NCI-H510A (cell line): ENCODE measurements around the gene ADARB2.
"Not testable (repeated sequence)": the region's sequence is repeated elsewhere in the genome, so short reads cannot be mapped to it uniquely, and the experiment has no call there.

Experiments
- DNase-seq: peaks from one replicate; lab custom pipeline; 2025; lab: John Stamatoyannopoulos, UW

ADARB2 gene

GRCh38 chr10:1546431-1547110 is 190.8 kb downstream of the ADARB2 start:
- no peak for DNase-seq

DNA sequence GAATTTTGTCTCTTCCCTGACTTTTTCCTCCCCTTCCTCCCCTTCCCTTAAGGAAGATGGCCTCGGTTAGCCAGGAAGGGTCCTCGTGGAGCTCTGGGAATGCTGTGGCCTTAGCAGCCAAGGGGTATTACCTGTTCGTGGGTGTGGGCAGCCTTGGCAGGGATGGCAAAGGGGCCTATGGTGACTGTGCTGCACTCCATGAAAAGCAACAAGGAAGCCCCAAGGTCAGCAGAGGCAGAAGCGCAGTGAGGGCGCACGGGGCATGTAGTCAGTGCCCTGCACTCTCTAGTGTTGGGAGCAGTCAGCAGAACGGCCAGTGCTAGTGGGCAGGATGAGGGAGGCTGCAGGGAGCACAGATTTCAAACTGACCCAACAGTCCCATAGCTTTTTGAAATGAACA is 191.8 kb downstream of the ADARB2 start:
- no peak for DNase-seq

GRCh38 chr10:1544929-1545328 is 192.4 kb downstream of the ADARB2 start:
- peak; percentile 68 for DNase-seq

DNA sequence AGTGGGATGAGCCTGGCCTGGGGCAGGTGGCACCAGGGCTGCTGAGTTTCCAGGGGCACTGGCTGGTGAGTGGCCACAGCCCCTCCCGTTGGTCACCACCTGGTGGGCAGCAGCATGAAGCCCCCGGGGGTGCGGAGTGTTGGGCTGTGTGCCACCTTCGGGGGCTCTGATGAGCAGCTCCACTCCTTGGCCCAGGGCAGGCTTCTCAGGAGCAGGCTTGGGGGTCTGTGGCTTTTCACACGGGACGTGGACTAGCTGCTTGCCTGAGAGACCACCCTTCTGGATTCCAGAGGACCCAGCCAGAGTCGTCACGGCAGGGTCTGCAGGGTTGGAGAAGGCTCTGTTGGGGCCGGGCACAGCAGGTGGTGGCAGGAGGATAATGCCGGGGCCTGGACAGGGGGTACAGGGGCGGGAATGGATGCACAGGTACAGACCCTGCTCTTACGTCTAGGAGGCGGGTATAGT is 193.1 kb downstream of the ADARB2 start:
- no peak for DNase-seq

DNA sequence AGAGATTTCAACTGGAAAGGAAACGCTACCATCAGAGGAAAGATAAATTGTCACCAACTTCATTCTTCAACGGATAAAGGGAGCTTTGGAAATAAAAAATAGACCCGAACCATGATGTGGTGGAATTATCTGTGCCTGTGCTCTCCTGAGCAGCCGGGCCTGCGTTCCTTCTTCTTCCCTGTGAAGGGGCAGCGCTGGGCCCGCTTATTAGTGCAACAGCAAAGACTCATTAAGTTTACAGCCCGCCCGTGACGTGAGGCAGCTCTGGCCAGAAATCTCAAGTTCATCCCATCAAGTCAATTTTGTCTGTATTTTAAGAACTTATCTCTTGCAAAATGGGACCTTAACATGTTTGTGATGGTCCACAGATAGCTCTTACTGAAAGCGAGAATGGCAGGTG is 193.7 kb downstream of the ADARB2 start:
- no peak for DNase-seq

DNA sequence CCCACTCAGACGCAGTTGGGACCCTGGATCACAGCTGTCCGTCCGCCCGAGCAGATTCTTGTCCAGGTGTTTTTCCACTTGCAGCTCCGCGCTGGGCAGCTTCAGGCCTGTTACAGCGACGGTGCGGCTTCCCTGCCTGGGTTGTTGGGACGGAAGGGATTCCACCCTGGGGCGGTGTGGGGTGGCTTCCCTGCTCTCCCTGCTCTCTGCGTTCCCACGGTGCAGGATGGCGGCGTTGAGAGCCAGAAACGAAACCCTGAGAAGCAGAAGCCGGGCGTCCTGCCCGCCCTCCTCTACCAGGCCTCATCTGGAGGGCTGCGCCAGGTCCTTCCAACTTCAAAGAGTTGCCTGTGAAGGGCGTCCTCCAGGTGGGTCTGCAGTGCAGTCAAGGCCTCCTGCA is 194.4 kb downstream of the ADARB2 start:
- DNase-seq, result no peak

DNA sequence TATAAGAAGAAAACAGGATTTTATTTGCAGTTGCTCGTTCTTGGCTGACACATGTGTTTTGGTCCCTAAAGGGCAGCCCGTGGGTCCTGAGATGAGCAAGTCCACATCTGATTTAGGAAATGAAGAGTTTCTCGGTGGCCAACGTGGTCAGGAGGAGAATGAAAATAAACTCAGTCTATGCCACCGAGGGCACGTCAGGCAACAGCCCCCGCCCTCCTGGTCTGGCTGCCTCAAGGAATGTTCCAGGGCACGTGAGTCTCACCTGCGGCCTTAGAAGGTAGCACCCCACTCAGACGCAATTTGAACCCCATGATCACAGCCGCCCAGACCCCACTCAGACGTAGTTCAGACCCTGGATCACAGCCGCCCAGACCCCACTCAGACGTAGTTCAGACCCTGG is 197.2 kb downstream of the ADARB2 start:
- DNase-seq, result no peak

DNA sequence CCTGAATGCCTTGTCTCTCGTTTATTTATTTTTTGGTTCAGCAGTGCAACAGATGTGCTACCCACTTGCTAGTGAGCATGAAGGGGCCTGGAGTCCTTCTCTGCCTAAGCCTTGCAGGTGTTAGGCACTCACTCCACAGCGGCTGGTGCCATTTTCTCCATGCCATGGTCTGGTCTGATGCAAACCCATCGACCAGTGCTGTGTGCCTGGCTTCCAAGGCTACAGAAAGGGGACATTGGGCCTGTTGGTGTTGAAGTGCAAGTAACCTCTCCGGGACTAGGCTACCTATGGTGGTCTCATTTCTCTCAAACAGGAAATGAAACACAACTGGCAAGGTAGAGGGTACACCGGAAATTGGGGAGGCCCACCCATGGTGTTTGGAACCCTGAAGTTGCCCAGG is 198.1 kb downstream of the ADARB2 start:
- no peak for DNase-seq

- no peak for DNase-seq
These were observed 198.7 kb downstream of the ADARB2 start for GRCh38 chr10:1538531-1539061.

- no peak for DNase-seq
These were observed 199.2 kb downstream of the ADARB2 start for GRCh38 chr10:1538121-1538520.

DNA sequence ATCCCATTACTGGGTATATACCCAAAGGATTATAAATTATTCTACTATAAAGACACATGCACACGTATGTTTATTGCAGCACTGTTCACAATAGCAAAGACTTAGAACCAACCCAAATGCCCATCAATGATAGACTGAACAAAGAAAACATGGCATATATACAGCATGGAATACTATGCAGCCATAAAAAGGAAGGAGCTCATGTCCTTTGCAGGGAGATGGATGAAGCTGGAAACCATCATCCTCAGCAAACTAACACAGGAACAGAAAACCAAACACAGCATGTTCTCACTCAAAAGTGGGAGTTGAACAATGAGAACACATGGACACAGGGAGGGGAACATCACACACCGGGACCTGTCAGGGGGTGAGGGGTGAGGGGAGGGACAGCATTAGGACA is 199.9 kb downstream of the ADARB2 start:
- DNase-seq, result not testable (repeated sequence)

DNA sequence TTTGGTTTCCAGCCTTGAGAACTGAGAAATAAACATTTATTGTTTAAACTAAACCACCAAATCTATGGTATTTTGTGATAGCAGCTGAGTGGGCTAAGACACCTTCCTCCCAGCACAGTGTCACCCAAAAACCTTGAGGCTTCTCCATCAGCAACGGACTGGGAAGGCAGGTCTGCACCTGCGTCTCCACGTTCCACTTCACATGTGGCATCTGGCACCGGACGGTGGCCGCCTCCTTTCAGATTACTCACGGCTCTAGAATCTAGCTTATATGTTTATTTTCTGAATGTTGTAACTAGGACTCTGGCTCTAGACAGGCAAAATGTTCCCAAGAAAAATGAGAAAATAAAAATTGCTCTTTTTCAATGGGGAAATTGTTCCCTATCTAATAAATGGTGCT is 201.0 kb downstream of the ADARB2 start:
- no peak for DNase-seq

DNA sequence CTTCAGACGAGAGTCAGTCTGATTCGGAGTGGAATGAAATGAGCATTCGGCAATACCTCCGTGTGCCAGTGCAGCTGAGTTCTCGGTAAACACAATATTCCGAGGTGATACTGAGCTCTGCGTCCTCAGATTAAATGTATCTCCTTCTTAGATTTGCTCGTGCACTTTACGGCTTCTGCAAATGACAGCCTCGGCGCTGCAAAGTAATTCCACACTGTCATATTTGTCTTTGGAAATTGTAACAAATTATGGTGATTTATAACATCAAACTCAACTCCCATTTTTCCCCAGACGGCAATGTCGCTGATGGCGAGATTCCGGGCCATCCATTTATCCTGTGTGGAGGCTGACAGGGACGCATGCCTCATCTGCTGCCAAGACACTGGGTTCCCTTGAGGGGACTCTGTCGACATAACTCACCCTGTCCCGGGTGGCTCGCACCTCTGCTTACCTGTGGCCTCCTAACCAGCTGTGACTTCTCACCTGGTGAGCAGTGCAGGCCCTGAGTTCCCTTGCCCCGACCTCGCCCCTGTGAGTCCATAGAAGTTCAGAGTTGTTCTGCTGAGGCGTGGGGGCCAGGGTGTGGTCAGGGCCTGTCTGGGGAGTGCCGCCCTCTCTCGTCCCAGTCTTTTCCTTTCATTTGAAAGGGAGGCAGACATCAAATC is 201.9 kb downstream of the ADARB2 start:
- DNase-seq, result no peak

GRCh38 chr10:1534820-1535219 is 202.5 kb downstream of the ADARB2 start:
- no peak for DNase-seq

DNA sequence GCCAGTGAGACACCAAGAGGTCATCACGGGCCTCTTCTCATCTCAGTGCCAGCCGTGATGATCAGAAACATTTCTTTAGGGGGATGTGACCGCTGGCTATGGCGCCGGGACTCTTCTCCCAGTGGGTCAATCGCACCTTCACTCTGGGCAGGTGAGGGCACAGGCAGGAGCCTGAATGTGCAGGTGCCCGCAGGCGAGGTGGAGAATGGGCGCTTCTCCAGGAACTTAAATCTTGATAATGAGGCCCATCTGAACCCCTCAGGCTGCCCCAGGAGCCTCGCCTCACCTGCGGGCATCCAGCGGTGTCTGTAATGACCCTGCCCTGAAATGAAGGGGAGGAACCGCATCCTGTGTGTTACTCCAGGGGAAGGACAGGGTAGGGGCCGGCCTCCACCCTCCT is 204.7 kb downstream of the ADARB2 start:
- no peak for DNase-seq

DNA sequence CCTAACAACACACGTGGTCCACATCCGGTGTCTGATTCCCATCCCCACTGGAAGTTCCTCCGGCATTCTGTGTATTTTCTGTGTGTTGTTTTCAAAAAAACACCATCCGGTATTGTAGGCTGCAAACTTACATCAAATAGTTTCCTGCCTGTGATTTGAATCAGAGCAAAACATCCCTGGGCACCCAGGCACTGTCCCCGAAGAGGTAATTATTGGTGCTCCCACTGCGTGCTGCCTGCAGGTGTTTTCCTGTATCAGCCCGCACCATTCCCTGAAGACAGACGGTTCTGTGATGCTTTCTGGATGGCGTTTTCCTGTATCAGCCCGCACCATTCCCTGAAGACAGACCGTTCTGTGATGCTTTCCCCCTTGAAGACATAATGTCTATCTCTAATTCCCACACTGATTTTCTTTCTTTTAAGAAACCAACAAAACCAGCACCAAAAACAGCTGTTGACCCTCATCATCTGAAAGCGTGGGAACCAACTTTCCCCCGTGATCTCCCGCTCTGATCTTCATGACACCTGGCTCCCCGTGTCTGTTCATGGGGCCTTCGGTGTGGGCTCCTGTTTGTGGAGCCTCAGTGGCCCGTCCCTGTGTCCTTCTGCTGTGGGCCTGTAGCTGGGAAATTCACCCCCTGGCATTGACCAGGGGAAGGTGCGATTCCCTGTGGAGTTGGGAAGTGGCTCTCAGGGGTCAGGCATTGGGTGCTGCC is 205.3 kb downstream of the ADARB2 start:
- no peak for DNase-seq

DNA sequence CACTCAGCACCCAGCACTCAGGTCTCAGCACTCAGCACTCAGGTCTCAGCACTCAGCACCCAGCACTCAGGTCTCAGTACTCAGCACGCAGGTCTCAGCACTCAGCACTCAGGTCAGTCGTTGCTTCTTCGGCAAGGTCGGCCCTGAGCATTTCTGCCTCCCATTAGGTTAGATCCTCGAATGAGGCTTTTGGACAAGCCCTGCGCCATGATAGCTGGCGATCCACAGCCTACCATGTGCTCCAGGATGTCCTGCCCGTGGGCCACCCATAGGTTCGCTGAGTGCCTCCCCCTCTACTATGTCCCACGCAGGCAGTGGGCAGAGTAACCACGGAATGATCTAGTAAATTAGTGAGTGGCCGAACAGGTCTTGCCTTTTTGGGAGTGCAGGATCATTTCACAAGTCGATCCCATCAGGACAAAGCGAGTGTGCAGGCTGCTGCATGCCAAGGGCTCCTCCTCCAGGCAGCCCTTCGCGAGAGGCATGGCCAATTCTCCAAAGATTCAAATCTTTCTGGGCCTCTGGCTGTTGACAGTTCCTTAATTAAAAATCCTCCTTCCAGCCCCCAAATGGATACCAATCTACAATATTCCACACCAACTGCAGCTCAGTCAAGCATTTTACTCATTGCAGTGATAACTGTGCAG is 206.3 kb downstream of the ADARB2 start:
- no peak for DNase-seq

DNA sequence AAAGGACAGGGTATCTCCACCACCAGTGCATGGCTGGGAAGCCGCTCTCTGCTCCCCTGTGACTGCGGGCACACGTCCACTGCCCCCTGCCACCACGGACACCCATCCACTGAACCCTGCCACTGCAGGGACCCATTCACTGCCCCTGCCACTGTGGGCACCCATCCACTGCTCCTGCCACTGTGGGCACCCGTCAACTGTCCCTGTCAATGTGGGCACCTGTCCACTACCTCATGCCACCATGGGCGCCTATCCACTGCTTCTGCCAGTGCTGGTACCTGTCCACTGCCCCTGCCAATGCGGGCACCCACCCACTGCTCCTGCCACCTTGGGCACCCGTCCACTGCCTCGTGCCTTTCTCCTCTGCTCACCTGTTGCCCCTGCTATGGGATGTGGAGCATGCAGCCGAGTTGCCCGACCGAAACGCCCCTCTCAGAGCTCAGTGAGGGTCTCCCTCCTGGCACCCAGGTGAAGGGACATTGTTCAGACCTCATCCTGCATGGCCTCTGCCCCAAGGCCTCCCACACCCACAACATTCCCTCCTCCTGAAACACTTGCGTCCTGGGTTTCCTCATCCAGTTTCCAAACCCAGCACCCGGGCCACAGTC is 207.4 kb downstream of the ADARB2 start:
- no peak for DNase-seq

DNA sequence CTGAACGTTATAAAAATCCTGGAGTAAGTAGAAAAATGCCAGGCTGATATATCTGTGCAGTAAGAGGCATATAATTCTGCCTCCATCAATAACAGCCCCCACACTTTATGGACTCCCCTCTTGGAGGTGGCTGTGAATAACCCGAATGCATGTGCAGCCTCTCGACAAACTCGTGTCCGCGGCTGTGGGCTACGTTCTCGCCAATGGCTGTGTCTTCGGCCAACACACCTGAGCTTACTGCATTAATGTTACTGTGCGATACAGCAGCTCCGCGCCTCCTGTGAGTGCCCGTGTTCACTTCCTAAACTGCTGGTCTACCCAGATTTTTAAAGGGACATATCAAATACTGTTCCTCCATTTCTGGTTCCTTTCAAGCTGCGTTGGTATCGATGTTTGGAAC is 209.4 kb downstream of the ADARB2 start:
- DNase-seq, result no peak

- peak; percentile 52 for DNase-seq
These were observed 210.8 kb downstream of the ADARB2 start for GRCh38 chr10:1526436-1527055.

GRCh38 chr10:1525354-1526162 is 211.8 kb downstream of the ADARB2 start:
- no peak for DNase-seq
